ENCODE measurements around the gene CALN1. TPM values are rescaled to one million over a fixed set of nuclear protein-coding genes. Genes with fewer than 3 reads are reported as not detected.

Gene CALN1
- total RNA-seq, 4 donors from 2014 or later: under 0.01 to 1.2 (median 0.22) TPM; not detected in 1

DNA sequence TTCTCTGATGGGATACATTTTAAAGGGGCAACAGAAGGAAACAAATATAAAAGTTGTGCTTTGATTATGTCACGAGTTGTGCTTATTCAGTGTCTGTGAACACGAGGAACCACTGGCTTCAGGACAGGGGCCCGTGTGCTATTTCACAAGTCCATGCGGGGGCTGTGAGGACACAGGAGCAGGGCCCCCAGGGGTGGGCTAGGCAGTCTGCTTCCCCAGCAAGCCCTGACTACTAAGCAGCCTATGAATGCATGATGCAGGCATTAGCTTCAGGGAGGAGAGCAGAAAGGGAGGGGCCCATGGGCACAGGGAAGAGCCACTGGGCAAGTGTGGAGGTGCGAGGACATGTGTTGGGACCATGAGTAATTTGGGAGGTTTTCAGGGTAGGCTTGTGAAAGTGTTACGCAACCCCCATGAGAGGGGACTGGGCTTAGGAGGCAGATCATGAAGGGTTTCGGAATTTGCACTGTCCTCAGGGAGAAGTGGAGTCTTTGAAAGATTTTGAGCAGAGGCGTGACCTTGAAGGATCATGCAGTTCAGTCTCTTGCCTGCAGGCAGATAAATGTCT is 424.9 kb downstream of the CALN1 start:
- Histone ChIP-seq H3K9me3 (no peaks in the 10 kb centered on the region), H3K27ac (no peak overlapping the region), H3K4me3 (no peak overlapping the region), H3K27me3 (no peaks in the 10 kb centered on the region), H3K4me1 (no peaks in the 10 kb centered on the region), H3K36me3 (no peaks in the 10 kb centered on the region)
- TF ChIP-seq, protein P1, sequence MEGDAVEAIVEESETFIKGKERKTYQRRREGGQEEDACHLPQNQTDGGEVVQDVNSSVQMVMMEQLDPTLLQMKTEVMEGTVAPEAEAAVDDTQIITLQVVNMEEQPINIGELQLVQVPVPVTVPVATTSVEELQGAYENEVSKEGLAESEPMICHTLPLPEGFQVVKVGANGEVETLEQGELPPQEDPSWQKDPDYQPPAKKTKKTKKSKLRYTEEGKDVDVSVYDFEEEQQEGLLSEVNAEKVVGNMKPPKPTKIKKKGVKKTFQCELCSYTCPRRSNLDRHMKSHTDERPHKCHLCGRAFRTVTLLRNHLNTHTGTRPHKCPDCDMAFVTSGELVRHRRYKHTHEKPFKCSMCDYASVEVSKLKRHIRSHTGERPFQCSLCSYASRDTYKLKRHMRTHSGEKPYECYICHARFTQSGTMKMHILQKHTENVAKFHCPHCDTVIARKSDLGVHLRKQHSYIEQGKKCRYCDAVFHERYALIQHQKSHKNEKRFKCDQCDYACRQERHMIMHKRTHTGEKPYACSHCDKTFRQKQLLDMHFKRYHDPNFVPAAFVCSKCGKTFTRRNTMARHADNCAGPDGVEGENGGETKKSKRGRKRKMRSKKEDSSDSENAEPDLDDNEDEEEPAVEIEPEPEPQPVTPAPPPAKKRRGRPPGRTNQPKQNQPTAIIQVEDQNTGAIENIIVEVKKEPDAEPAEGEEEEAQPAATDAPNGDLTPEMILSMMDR (IDR thresholded peaks at IDR 0.05): no peak
- TF ChIP-seq POLR2A (IDR thresholded peaks at IDR 0.05): no peak
- TF ChIP-seq EP300 (IDR thresholded peaks at IDR 0.05): no peak
- DNase-seq (ENCODE audit: low spot score in 2 of 2): no peak
- 65 to 82% methylated on average over 8 of the region's 8 CpGs for WGBS, 2 donors

DNA sequence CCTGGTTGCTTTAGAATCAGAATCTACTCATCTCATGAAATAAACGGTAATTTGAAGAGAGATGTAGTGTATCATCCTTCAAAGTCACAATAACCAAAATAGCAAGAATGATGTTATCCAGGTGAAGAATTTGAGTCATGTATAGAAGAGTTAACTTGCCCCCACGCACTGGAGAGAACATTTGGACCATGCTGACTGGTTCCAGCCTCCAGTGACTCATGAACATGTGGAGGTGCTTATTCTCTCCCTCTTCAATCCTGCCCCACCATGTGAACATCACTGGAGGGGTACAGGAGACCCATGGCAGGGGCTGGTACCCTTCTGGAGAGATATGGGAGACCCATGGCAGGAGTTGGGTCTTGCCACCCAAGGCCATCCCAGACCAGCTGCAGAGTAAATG is 427.8 kb downstream of the CALN1 start:
- no peaks in the 10 kb centered on the region for H3K4me1 ChIP-seq
- H3K27ac ChIP-seq: no peak overlapping the region
- H3K36me3 ChIP-seq: no peaks in the 10 kb centered on the region
- TF ChIP-seq, protein P1 (IDR thresholded peaks at IDR 0.05): no peak
- no peaks in the 10 kb centered on the region for H3K27me3 ChIP-seq
- no peak overlapping the region for H3K4me3 ChIP-seq
- 81 to 83% methylated on average over 2 of the region's 2 CpGs for WGBS, 2 donors
- no peak for DNase-seq (ENCODE audit: low spot score in 2 of 2)
- H3K9me3 ChIP-seq: no peaks in the 10 kb centered on the region

DNA sequence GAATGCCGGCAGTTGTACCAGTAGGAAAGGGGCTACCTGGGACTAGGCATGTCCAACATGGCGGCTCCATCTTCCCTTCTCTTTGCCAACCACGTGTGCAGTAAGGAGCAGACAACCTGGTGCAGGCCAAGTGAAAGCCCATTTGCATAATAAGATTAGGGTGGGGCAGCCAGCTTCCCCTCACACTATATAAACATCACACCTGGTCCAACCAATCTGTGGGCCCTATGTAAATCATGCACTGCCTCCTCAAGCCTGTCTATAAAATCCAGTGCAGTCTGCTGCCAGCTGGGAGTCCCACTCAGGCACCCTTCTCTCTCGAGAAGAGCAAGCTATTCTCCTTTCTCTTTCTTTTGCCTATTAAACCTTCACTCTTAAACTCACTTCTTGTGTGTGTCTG is 429.3 kb downstream of the CALN1 start:
- Histone ChIP-seq H3K4me3 (no peak overlapping the region), H3K4me1 (no peaks in the 10 kb centered on the region), H3K27me3 (no peaks in the 10 kb centered on the region), H3K9me3 (peaks cover 0 to 5% (median 0%) of the 10 kb centered on the region in 4 donors), H3K36me3 (no peaks in the 10 kb centered on the region), H3K27ac (no peak overlapping the region)
- no peak for TF ChIP-seq EP300 (IDR thresholded peaks at IDR 0.05)
- TF ChIP-seq, protein P1 (IDR thresholded peaks at IDR 0.05): no peak
- 77 to 79% methylated on average over 4 of the region's 4 CpGs for WGBS, 2 donors
- no peak for DNase-seq (ENCODE audit: low spot score in 2 of 2)

DNA sequence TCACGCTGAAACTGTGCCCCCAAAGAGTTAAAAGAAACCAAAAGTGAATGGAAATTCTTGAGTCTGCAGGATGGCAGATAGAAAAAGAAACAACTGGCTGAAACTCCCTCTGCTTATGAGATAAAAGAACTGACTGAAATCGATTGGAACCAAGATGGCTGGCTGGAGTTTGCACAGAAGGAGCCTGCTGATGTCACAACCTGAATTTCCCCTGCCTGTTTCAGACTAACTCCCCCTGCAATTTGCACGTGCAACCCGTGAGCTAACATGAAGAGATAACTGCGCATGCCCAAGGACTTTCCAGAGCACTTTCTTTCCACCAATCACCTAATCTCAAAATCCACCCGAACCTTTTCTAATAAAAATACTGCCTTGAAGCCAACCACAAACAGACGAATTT is 435.5 kb downstream of the CALN1 start:
- Histone ChIP-seq H3K9me3 (peaks cover 0 to 5% (median 0%) of the 10 kb centered on the region in 4 donors), H3K4me3 (no peak overlapping the region), H3K36me3 (no peaks in the 10 kb centered on the region), H3K4me1 (no peaks in the 10 kb centered on the region), H3K27me3 (no peaks in the 10 kb centered on the region), H3K27ac (no peak overlapping the region)
- TF ChIP-seq EP300 (IDR thresholded peaks at IDR 0.05): no peak
- TF ChIP-seq POLR2A (IDR thresholded peaks at IDR 0.05): no peak
- TF ChIP-seq, protein P1 (IDR thresholded peaks at IDR 0.05): no peak
- 65 to 70% methylated on average over 7 of the region's 7 CpGs for whole genome bisulfite sequencing, 2 donors
- DNase-seq (ENCODE audit: low spot score in 2 of 2): no peak

DNA sequence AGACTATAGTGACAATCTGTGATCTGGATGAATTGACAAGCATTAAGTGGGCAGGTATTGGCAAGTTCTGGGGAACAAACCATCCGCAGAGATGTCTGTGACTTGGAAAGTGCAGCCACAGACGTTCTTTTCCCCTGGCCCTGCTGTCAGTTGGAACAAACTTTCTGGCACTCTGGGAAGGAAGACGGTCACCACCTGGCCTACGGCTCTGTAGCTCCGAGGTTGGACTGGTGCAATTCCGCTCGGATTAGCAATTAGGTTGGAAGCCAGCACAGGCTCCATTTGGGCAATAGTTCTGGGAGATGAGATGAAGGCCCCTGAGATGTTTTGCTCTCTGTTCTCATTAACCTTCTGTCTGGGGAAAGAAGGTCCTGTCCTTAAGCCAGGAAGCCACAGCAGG is 437.5 kb downstream of the CALN1 start:
- Histone ChIP-seq H3K9me3 (peaks cover 0 to 5% (median 0%) of the 10 kb centered on the region in 4 donors), H3K4me3 (no peak overlapping the region), H3K36me3 (no peaks in the 10 kb centered on the region), H3K27me3 (no peaks in the 10 kb centered on the region), H3K27ac (no peak overlapping the region), H3K4me1 (no peaks in the 10 kb centered on the region)
- TF ChIP-seq EP300 (IDR thresholded peaks at IDR 0.05): no peak
- TF ChIP-seq, protein P1 (IDR thresholded peaks at IDR 0.05): no peak
- no peak for TF ChIP-seq POLR2A (IDR thresholded peaks at IDR 0.05)
- DNase-seq (ENCODE audit: low spot score in 2 of 2): no peak
- 88 to 94% methylated on average over 7 of the region's 7 CpGs for WGBS, 2 donors
